HCT116 (cell line): ENCODE data around the gene TRMT11. TPM values are rescaled to one million over a fixed set of nuclear protein-coding genes. Genes with fewer than 3 reads are reported as not detected.

Experiments
- ATAC-seq: fragments of 200-7000 bp; cut with Tn5 transposase; 2 replicates; pipeline ENCODE4 v1.9.1; 2020; ENCODE audit warnings: mild to moderate bottlenecking, moderate library complexity
- BruUV-seq: library from RNA; stranded (reverse); fragments of 400-500 nt; replicated peaks from 2 replicates; lab custom pipeline; 2021; lab: Mats Ljungman, UMichigan
- CTCF ChIA-PET: fragments of 300-600 bp; sonication (Branson Sonifier 250); formaldehyde crosslinking; loops from one replicate; lab custom pipeline; 2021; ENCODE audit warnings: antibody characterized with exemption; lab: Charles Lee
- POLR2A ChIA-PET: fragments of 300-600, 350-600 bp; sonication (Branson Sonifier 250); formaldehyde crosslinking; loops from one replicate; lab custom pipeline; 2021; ENCODE audit warnings: antibody characterized with exemption; lab: Charles Lee
- RAD21 ChIA-PET, 2 experiments: fragments of 300-600 bp; sonication (Branson Sonifier 250); formaldehyde crosslinking; loops; one replicate each; lab custom pipeline; 2023; ENCODE audit warnings: low total read pairs in 2 of 2; ENCODE audit not compliant: uncharacterized antibody in 2 of 2, unreplicated experiment in 2 of 2, low non-redundant PET in 1 of 2; lab: Charles Lee
- DNase-seq: peaks from one replicate; pipeline ENCODE4 v3.0.0-alpha.2; 2010; ENCODE audit warnings: low read depth, low spot score
- H2AFZ ChIP-seq: fragments of 200-600 bp; shearing (Covaris generic), sonication (generic); 2 replicates; pipeline ENCODE4 v1.6.1; 2017; ENCODE audit warnings: low read depth, mixed run types, mixed read lengths, antibody characterized with exemption, low read length; ENCODE audit not compliant: poor library complexity, severe bottlenecking
- H3K27ac ChIP-seq: 2 replicates; pipeline ENCODE4 v1.5.1; 2012; ENCODE audit warnings: low read depth, low read length
- H3K27me3 ChIP-seq: fragments of 200-600 bp; sonication (generic); 2 replicates; pipeline ENCODE4 v1.6.1; 2016; ENCODE audit warnings: mixed run types, low read length, mixed read lengths; ENCODE audit not compliant: insufficient read depth
- H3K36me3 ChIP-seq, 2 experiments: fragments of 200-500 bp in 1 of 2; fragments of 200-600 bp in 1 of 2; sonication (Bioruptor generic) in 1 of 2; sonication (generic) in 1 of 2; 2 replicates each; pipeline versions ENCODE4 v1.5.1 to v1.6.1; 2014 to 2016; ENCODE audit warnings: low read length in 2 of 2, inconsistent platforms in 1 of 2, mixed read lengths in 1 of 2, mixed run types in 1 of 2; ENCODE audit not compliant: insufficient read depth in 2 of 2, control insufficient read depth in 1 of 2
- H3K4me1 ChIP-seq, 2 experiments: fragments of 200-600 bp in 1 of 2; sonication (generic) in 1 of 2; 2 replicates each; pipeline versions ENCODE4 v1.5.1 to v1.6.1; 2012 to 2017; ENCODE audit warnings: low read length in 2 of 2, inconsistent platforms in 1 of 2, mild to moderate bottlenecking in 1 of 2, mixed read lengths in 1 of 2, mixed run types in 1 of 2, moderate library complexity in 1 of 2; ENCODE audit not compliant: insufficient read depth in 2 of 2, control insufficient read depth in 1 of 2
- H3K4me2 ChIP-seq: fragments of 200-600 bp; sonication (generic); 2 replicates; pipeline ENCODE4 v1.6.1; 2017; ENCODE audit warnings: mixed run types, low read length, mixed read lengths
- H3K4me3 ChIP-seq, 2 experiments: fragments of 200-600 bp in 1 of 2; sonication (generic) in 1 of 2; replicated peaks in 1 of 2; 2 replicates each; pipeline ENCODE4 v1.5.1; 2011 to 2016; ENCODE audit warnings: low read length in 2 of 2, control low read depth in 1 of 2, low read depth in 1 of 2, mild to moderate bottlenecking in 1 of 2, mixed read lengths in 1 of 2, mixed run types in 1 of 2
- H3K79me2 ChIP-seq: fragments of 200-600 bp; sonication (generic); 2 replicates; pipeline ENCODE4 v1.6.1; 2017; ENCODE audit warnings: mild to moderate bottlenecking, mixed run types, low read length, moderate library complexity, mixed read lengths; ENCODE audit not compliant: insufficient read depth
- H3K9ac ChIP-seq: fragments of 200-600 bp; sonication (generic); 2 replicates; pipeline ENCODE4 v1.6.1; 2016; ENCODE audit warnings: low read length, mixed read lengths
- H3K9me2 ChIP-seq: fragments of 200-600 bp; sonication (generic), shearing (Covaris generic); 2 replicates; pipeline ENCODE4 v1.6.1; 2017; ENCODE audit warnings: mixed run types, mild to moderate bottlenecking, moderate library complexity; ENCODE audit not compliant: insufficient read depth
- H3K9me3 ChIP-seq, 2 experiments: fragments of 200-500 bp in 1 of 2; fragments of 200-600 bp in 1 of 2; sonication (Bioruptor generic) in 1 of 2; sonication (generic) in 1 of 2; 2 replicates each; pipeline ENCODE4 v1.6.1; 2014 to 2017; ENCODE audit warnings: low read length in 2 of 2, mixed read lengths in 2 of 2, inconsistent platforms in 1 of 2, low read depth in 1 of 2, mild to moderate bottlenecking in 1 of 2, mixed run types in 1 of 2, moderate library complexity in 1 of 2; ENCODE audit not compliant: control insufficient read depth in 1 of 2, insufficient read depth in 1 of 2
- H4K20me1 ChIP-seq: fragments of 200-600 bp; sonication (generic), shearing (Covaris generic); 2 replicates; pipeline ENCODE4 v1.6.1; 2017; ENCODE audit warnings: mixed run types, mild to moderate bottlenecking, moderate library complexity; ENCODE audit not compliant: insufficient read depth
- CBX3 ChIP-seq: IDR thresholded peaks from 2 replicates; pipeline ENCODE4 v1.6.1; 2012; ENCODE audit warnings: low read depth
- ELF1 ChIP-seq: IDR thresholded peaks from 2 replicates; pipeline ENCODE4 v1.6.1; 2012; ENCODE audit warnings: low read depth, borderline replicate concordance
- EZH2phosphoT487 ChIP-seq: fragments of 200-600 bp; IDR thresholded peaks from 2 replicates; pipeline ENCODE4 v1.6.1; 2018; ENCODE audit warnings: antibody characterized with exemption, borderline replicate concordance
- MAX ChIP-seq: IDR thresholded peaks from 2 replicates; pipeline ENCODE4 v1.6.1; 2012
- POLR2AphosphoS5 ChIP-seq: IDR thresholded peaks from 2 replicates; pipeline ENCODE4 v1.6.1; 2011; ENCODE audit warnings: mild to moderate bottlenecking, low read depth, low read length, moderate library complexity
- RAD21 ChIP-seq: IDR thresholded peaks from 2 replicates; pipeline ENCODE4 v1.6.1; 2012; ENCODE audit warnings: low read depth, mild to moderate bottlenecking
- REST ChIP-seq: IDR thresholded peaks from 2 replicates; pipeline ENCODE4 v1.6.1; 2012; ENCODE audit warnings: low read depth
- SRF ChIP-seq: IDR thresholded peaks from 2 replicates; pipeline ENCODE4 v1.6.1; 2012; ENCODE audit warnings: low read depth
- ZBTB33 ChIP-seq: IDR thresholded peaks from 2 replicates; pipeline ENCODE4 v1.6.1; 2011; ENCODE audit warnings: mild to moderate bottlenecking, low read length, moderate library complexity; ENCODE audit not compliant: insufficient replicate concordance; ENCODE audit errors: extremely low read depth
- ZNF274 ChIP-seq: fragments of 200-500 bp; sonication (Bioruptor generic); IDR thresholded peaks from 2 replicates; pipeline ENCODE4 v1.6.1; 2014; ENCODE audit warnings: mild to moderate bottlenecking, low read depth, low read length, inconsistent platforms
- intact Hi-C: fragments of 100-400 bp; cut with micrococcal nuclease; formaldehyde crosslinking; loops from 2 replicates; pipeline ENCODE4 v1.10.0; 2022
- total RNA-seq: library from RNA; stranded (reverse); gene quantifications from one replicate; pipeline ENCODE4 v1.2.1, GENCODE V29; 2021; ENCODE audit not compliant: unreplicated experiment

Gene TRMT11
- total RNA-seq, 1 experiment from 2014 or later: 41.8 TPM

- no peaks in the 10 kb centered on the region for H3K27me3 ChIP-seq
- no peak for DNase-seq
- ChIA-PET CTCF (interaction anchor here (1.4 kb wide), 1 partner anchor 15 kb away, joined by 6 read pairs; no protein-coding TSS in a partner anchor), RAD21 (no interaction called here), POLR2A (no interaction called here)
- intact Hi-C loops: no loop called here
- H2AFZ ChIP-seq: no peak overlapping the region
- H3K79me2 ChIP-seq: peaks cover 27% of the 10 kb centered on the region
- BruUV-seq: no TSS peak
- H3K27ac ChIP-seq: no peak overlapping the region
- no peak overlapping the region for H3K4me3 ChIP-seq
- H3K36me3 ChIP-seq: peaks cover 34% of the 10 kb centered on the region in 2 experiments; a peak in 3 of 4 replicates
- H3K4me2 ChIP-seq: no peak overlapping the region
- H3K9me3 ChIP-seq: no peaks in the 10 kb centered on the region
- H3K9ac ChIP-seq: no peak overlapping the region
- peaks cover 3% of the 10 kb centered on the region; the same call in 1 of the 2 replicates for H4K20me1 ChIP-seq
- H3K9me2 ChIP-seq: no peaks in the 10 kb centered on the region
- TF ChIP-seq POLR2AphosphoS5 (no peak), REST (no peak), ELF1 (no peak), SRF (no peak), CBX3 (no peak), ZNF274 (no peak), MAX (no peak), ZBTB33 (no peak), EZH2phosphoT487 (no peak), RAD21 (no peak)
- ATAC-seq: no peak
- no peaks in the 10 kb centered on the region for H3K4me1 ChIP-seq
Measured at GRCh38 chr6:126010040-126010439, 23.7 kb downstream of the TRMT11 start.
